BJ (cell line): ENCODE results near the gene IL23A. TPM values are rescaled to one million over a fixed set of nuclear protein-coding genes. Genes with fewer than 3 reads are reported as not detected.
"Not testable (repeated sequence)": the region's sequence is repeated elsewhere in the genome, so short reads cannot be mapped to it uniquely, and the experiment has no call there.

Experiments used
- CTCF ChIA-PET: fragments of 350-600 bp; formaldehyde crosslinking; extraction: SDS; loops from one replicate; lab custom pipeline; 2021; ENCODE audit warnings: antibody characterized with exemption, inconsistent platforms; lab: Yijun Ruan, JAX
- POLR2A ChIA-PET: fragments of 300-600 bp; sonication (Branson Sonifier 250); formaldehyde crosslinking; extraction: SDS; loops from one replicate; lab custom pipeline; 2021; ENCODE audit warnings: antibody characterized with exemption; lab: Charles Lee
- DNase-seq: peaks from one replicate; pipeline ENCODE4 v3.0.0-alpha.2; 2011; ENCODE audit warnings: low read depth
- H3K27me3 ChIP-seq: 2 replicates; pipeline ENCODE4 v1.6.0; 2011; ENCODE audit warnings: low read length; ENCODE audit not compliant: control insufficient read depth, insufficient read depth
- H3K36me3 ChIP-seq: 2 replicates; pipeline ENCODE4 v1.5.1; 2011; ENCODE audit warnings: low read length; ENCODE audit not compliant: control insufficient read depth, insufficient read depth
- H3K4me3 ChIP-seq: 2 replicates; pipeline ENCODE4 v1.5.1; 2011; ENCODE audit warnings: low read depth, mild to moderate bottlenecking, control low read depth, low read length
- polyA plus RNA-seq: library from polyadenylated mRNA; depleted of rRNA; stranded (reverse); fragments of >200 nt; gene quantifications from 2 replicates; pipeline ENCODE4 v1.2.3, GENCODE V29; 2011
- TF ChIP-seq, protein P1 (sequence below): IDR thresholded peaks from 2 replicates; pipeline ENCODE4 v1.5.1; 2011; ENCODE audit warnings: low read depth, mild to moderate bottlenecking, control low read depth, inconsistent platforms, low read length, moderate library complexity; ENCODE audit not compliant: insufficient read depth

The IL23A gene
- polyA plus RNA-seq, 1 experiment: 0.12 TPM

DNA sequence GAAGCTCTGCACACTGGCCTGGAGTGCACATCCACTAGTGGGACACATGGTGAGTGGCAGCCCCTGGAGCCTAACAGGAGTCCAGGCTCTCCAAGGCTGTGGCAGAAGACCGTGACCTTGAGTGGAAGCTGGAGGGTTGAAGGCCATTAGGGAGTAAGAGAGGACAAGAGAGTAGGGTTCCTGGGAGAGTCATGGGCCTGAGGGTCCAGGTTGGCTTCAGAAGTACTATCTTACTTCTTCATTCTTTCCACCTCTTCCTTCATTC, 406 bp downstream of the IL23A start:
- TF ChIP-seq, protein P1, sequence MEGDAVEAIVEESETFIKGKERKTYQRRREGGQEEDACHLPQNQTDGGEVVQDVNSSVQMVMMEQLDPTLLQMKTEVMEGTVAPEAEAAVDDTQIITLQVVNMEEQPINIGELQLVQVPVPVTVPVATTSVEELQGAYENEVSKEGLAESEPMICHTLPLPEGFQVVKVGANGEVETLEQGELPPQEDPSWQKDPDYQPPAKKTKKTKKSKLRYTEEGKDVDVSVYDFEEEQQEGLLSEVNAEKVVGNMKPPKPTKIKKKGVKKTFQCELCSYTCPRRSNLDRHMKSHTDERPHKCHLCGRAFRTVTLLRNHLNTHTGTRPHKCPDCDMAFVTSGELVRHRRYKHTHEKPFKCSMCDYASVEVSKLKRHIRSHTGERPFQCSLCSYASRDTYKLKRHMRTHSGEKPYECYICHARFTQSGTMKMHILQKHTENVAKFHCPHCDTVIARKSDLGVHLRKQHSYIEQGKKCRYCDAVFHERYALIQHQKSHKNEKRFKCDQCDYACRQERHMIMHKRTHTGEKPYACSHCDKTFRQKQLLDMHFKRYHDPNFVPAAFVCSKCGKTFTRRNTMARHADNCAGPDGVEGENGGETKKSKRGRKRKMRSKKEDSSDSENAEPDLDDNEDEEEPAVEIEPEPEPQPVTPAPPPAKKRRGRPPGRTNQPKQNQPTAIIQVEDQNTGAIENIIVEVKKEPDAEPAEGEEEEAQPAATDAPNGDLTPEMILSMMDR: no peak
- Histone ChIP-seq H3K27me3 (no peaks in the 10 kb centered on the region), H3K36me3 (peaks cover 15% of the 10 kb centered on the region), H3K4me3 (no peak overlapping the region)
- ChIA-PET CTCF (interaction anchor here (1.1 kb wide), 1 partner anchor 10 kb away, joined by 3 read pairs; no protein-coding TSS in a partner anchor), POLR2A (no interaction called here)
- DNase-seq: no peak

DNA sequence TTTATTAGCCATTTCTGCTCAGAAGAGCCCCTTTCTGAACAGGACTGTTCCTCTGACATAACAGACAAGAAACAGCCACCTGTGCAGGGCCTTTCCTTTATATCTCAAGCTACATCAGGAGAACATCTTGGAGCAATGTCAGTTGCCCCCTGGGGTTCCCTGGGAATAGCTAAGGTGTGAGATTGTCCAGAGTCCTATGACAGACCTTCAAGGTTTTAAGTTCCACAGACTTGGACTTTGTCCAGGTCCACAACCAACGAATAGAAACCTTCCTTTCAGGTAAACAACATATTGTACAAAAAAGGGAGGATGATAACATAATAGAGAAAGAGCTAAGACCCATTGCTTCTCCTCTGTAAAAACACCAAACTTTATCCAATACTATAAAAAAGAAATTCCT, 2.9 kb downstream of the IL23A start:
- H3K4me3 ChIP-seq: no peak overlapping the region
- DNase-seq: no peak
- ChIA-PET POLR2A (no interaction called here), CTCF (interaction anchor here (0.9 to 1.3 kb wide), 2 partner anchors 9 to 10 kb away, joined by 3 to 4 read pairs; no protein-coding TSS in a partner anchor)
- H3K36me3 ChIP-seq: peaks cover 23% of the 10 kb centered on the region
- TF ChIP-seq, protein P1: no peak
- H3K27me3 ChIP-seq: no peaks in the 10 kb centered on the region

DNA sequence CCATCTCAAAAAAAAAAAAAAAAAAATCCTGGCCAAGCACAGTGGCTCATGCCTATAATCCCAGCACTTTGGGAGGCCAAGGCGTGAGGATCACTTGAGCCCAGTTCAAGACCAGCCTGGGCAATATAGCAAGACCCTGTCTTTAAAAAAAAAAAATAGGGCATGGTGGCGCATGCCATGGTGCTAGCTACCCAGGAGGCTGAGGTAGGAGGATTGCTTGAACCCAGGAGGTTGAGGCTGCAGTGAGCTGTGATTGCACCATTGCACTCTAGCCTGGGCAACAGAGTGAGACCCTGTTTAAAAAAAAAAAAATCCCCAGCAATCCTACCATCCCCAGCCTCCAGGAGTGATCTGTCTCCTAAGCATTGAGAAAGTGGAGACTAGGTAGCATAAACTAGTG, 3.6 kb downstream of the IL23A start:
- H3K36me3 ChIP-seq: peaks cover 27% of the 10 kb centered on the region
- H3K27me3 ChIP-seq, H3K4me3 ChIP-seq, POLR2A ChIA-PET, DNase-seq: not testable (repeated sequence)
- CTCF ChIA-PET: interaction anchor here (0.6 to 1.3 kb wide), 3 partner anchors 10 to 367 kb away, joined by 3 to 5 read pairs (median 3); no protein-coding TSS in a partner anchor

DNA sequence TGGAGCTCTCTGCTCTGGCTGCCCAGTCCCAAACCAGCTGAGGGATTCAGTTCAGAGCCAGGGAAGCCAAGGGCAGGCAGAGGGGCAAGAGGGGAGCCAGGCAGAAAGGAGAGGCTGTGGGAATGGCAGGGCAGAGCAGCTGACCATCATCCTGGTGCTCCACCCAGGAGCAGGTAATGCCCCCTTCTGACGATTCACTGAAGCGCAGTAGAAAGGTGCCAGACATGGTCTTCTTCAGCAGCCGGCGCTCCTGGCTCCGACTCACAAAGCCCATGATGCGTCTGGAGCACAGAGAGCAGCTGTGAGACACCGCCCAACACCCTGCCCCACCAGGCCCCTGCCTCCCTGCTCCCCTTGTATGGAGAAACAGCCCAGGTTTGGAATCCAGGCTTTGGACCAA, 8.0 kb downstream of the IL23A start:
- Histone ChIP-seq H3K36me3 (peaks cover 53% of the 10 kb centered on the region), H3K27me3 (no peaks in the 10 kb centered on the region), H3K4me3 (no peak overlapping the region)
- CTCF ChIA-PET: interaction anchor here (0.9 to 3.5 kb wide), 3 partner anchors 12 to 13 kb away, joined by 3 to 10 read pairs (median 4); partner anchors contain the start of genes PAN2 and STAT2
- POLR2A ChIA-PET: no interaction called here
- no peak for DNase-seq
- TF ChIP-seq, protein P1: no peak

DNA sequence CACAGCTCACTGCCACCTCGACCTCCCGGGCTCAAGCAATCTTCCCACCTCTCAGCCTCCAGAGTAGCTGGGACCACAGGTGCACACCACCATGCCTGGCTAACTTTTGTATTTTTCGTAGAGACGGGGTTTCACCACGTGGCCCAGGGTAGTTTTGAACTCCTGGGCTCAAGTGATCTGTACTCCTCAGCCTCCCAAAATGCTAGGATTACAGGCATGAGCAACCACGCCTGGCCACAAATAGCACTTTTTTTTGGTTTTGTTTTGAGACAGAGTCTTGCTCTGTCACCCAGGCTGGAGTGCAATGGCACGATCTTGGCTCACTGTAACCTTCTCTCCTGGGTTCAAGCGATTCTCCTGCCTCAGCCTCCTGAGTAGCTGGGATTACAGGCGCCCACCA, 8.6 kb downstream of the IL23A start:
- H3K4me3 ChIP-seq, DNase-seq, H3K27me3 ChIP-seq: not testable (repeated sequence)
- CTCF ChIA-PET: interaction anchor here (1.0 to 3.5 kb wide), 2 partner anchors 10 to 12 kb away, joined by 3 to 10 read pairs; partner anchors contain the start of gene STAT2
- POLR2A ChIA-PET: interaction anchor here (0.6 kb wide), 1 partner anchor 219 kb away, joined by 11 read pairs; the partner anchor contains the start of gene ESYT1
- peaks cover 54% of the 10 kb centered on the region for H3K36me3 ChIP-seq

DNA sequence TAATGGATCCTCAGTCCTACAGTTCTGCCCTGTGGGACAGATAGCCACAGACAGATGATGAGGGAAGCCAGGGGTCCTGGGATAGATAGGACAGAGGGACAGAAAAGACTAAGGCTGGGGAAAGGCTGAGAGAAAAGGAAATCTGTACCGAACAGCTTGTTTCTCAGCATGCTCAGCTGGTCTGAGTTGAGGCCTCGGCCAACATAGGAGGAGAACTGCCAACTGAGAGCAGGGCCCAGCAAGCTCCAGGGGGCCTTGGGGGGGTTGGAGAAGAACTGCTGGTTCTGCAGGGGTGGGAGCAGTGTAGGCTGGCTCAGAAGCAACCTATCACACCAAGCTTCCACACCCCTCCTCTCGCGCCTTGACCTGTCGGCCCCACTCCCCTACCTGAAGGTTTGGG, 10.1 kb downstream of the IL23A start:
- ChIA-PET CTCF (interaction anchor here (1.3 to 3.5 kb wide), 4 partner anchors 10 to 159 kb away, joined by 3 to 10 read pairs (median 4); partner anchors contain the start of genes IL23A, SMARCC2 and STAT2), POLR2A (interaction anchor here (0.6 kb wide), 1 partner anchor 100 kb away, joined by 7 read pairs; the partner anchor contains the start of gene TIMELESS)
- TF ChIP-seq, protein P1: no peak
- H3K36me3 ChIP-seq: peaks cover 50% of the 10 kb centered on the region
- H3K27me3 ChIP-seq: no peaks in the 10 kb centered on the region
- DNase-seq: no peak
- no peak overlapping the region for H3K4me3 ChIP-seq
